KMS-11 (cell line): Measurements from ENCODE around the gene DHTKD1.

Experiments
- H2AFZ ChIP-seq: fragments of 200-600 bp; sonication (generic); 2 replicates; pipeline ENCODE4 v1.6.1; 2016; ENCODE audit warnings: antibody characterized with exemption, mixed run types, low read depth
- H3K27ac ChIP-seq: fragments of 200-600 bp; sonication (generic); 2 replicates; pipeline ENCODE4 v1.6.1; 2016; ENCODE audit warnings: mild to moderate bottlenecking, mixed run types
- H3K27me3 ChIP-seq: fragments of 200-600 bp; sonication (generic); 2 replicates; pipeline ENCODE4 v1.6.1; 2017; ENCODE audit warnings: mild to moderate bottlenecking, low read depth, mixed run types, moderate library complexity; ENCODE audit not compliant: insufficient read depth
- H3K36me3 ChIP-seq: fragments of 200-600 bp; sonication (generic); 2 replicates; pipeline ENCODE4 v1.6.1; 2017; ENCODE audit warnings: mild to moderate bottlenecking, mixed run types; ENCODE audit not compliant: insufficient read depth
- H3K4me1 ChIP-seq: fragments of 200-600 bp; sonication (generic); 2 replicates; pipeline ENCODE4 v1.6.1; 2016; ENCODE audit warnings: mild to moderate bottlenecking, low read depth, mixed run types; ENCODE audit not compliant: poor library complexity, severe bottlenecking
- H3K4me2 ChIP-seq: fragments of 200-600 bp; sonication (generic); 2 replicates; pipeline ENCODE4 v1.7.0; 2016; ENCODE audit warnings: mild to moderate bottlenecking, mixed run types
- H3K4me3 ChIP-seq: fragments of 200-600 bp; sonication (generic); IDR thresholded peaks from 2 replicates; pipeline ENCODE4 v1.6.1; 2017; ENCODE audit warnings: low read depth, low read length, mixed read lengths; ENCODE audit not compliant: insufficient read depth
- H3K79me2 ChIP-seq: fragments of 200-600 bp; sonication (generic); 2 replicates; pipeline ENCODE4 v1.6.1; 2016; ENCODE audit warnings: low read depth, mixed run types; ENCODE audit not compliant: insufficient read depth
- H3K9ac ChIP-seq: fragments of 200-600 bp; sonication (generic); 2 replicates; pipeline ENCODE4 v1.6.1; 2016; ENCODE audit warnings: mild to moderate bottlenecking, mixed run types
- H4K20me1 ChIP-seq: fragments of 200-600 bp; sonication (generic); 2 replicates; pipeline ENCODE4 v1.6.1; 2016; ENCODE audit warnings: mild to moderate bottlenecking, mixed run types; ENCODE audit not compliant: insufficient read depth
- CTCF ChIP-seq: fragments of 200-600 bp; sonication (generic); conservative IDR thresholded peaks from 2 replicates; pipeline ENCODE4 v1.6.1; 2017; ENCODE audit warnings: low read depth, mild to moderate bottlenecking, antibody characterized with exemption, low read length, moderate library complexity, mixed read lengths

The DHTKD1 gene

GRCh38 chr10:12036073-12036655 is 32.6 kb upstream of the DHTKD1 start:
- peaks cover 79% of the 10 kb centered on the region for H3K79me2 ChIP-seq
- no peaks in the 10 kb centered on the region for H3K27me3 ChIP-seq
- H3K9ac ChIP-seq, result no peak overlapping the region
- no peak overlapping the region for H3K27ac ChIP-seq
- H3K4me2 ChIP-seq, result no peak overlapping the region
- TF ChIP-seq CTCF, result no peak
- no peak overlapping the region for H3K4me3 ChIP-seq
- peaks cover 7% of the 10 kb centered on the region; the same call in 1 of the 2 replicates for H3K36me3 ChIP-seq
- 0 out of 2 replicates have a peak, but pooled peaks cover 4% of the 10 kb centered on the region for H4K20me1 ChIP-seq
- no peak overlapping the region for H2AFZ ChIP-seq
- H3K4me1 ChIP-seq, result peaks cover 27% of the 10 kb centered on the region

- no peaks in the 10 kb centered on the region for H3K36me3 ChIP-seq
- 0 out of 2 replicates have a peak, but pooled peaks cover 4% of the 10 kb centered on the region for H4K20me1 ChIP-seq
- H3K79me2 ChIP-seq, result peaks cover 57% of the 10 kb centered on the region
- H3K4me1 ChIP-seq, result peaks cover 54% of the 10 kb centered on the region
- H3K9ac ChIP-seq, result peak overlapping the region; percentile 99
- TF ChIP-seq CTCF, result no peak
- H3K4me3 ChIP-seq, result no peak overlapping the region
- H2AFZ ChIP-seq, result peak overlapping the region; percentile 88; the same call in 1 of the 2 replicates
- H3K27ac ChIP-seq, result peak overlapping the region; percentile 100
- H3K4me2 ChIP-seq, result peak overlapping the region; percentile 89
- H3K27me3 ChIP-seq, result no peaks in the 10 kb centered on the region
Observed at GRCh38 chr10:12041766-12042408, 26.9 kb upstream of the DHTKD1 start.

- H2AFZ ChIP-seq, result peak overlapping the region; percentile 88; the same call in 1 of the 2 replicates
- TF ChIP-seq CTCF, result no peak
- H3K27me3 ChIP-seq, result no peaks in the 10 kb centered on the region
Observed at GRCh38 chr10:12042409-12042796, 26.4 kb upstream of the DHTKD1 start.

GRCh38 chr10:12042797-12043651 is 25.7 kb upstream of the DHTKD1 start, which contains the start of gene UPF2:
UPF2 (minus strand) TSS chr10:12042809; CDS start chr10:12035423, 7,386 bp downstream.
- H3K27me3 ChIP-seq, result no peaks in the 10 kb centered on the region

More at GRCh38 chr10:12042409-12042796, 26.4 kb upstream of the DHTKD1 start:
- Histone ChIP-seq H3K4me1 (peaks cover 53% of the 10 kb centered on the region), H3K4me2 (peak overlapping the region; percentile 89), H3K9ac (peak overlapping the region; percentile 99), H3K4me3 (no peak overlapping the region), H4K20me1 (0 out of 2 replicates have a peak, but pooled peaks cover 4% of the 10 kb centered on the region), H3K79me2 (peaks cover 52% of the 10 kb centered on the region), H3K27ac (peak overlapping the region; percentile 100), H3K36me3 (no peaks in the 10 kb centered on the region)

More at GRCh38 chr10:12042797-12043651, 25.7 kb upstream of the DHTKD1 start, which contains the start of gene UPF2:
- peak within 1 kb of the TSS; percentile 100 for H3K27ac ChIP-seq
- TF ChIP-seq CTCF, result no peak
- H3K36me3 ChIP-seq, result no peaks in the 10 kb centered on the region
- peaks cover 47% of the 10 kb centered on the region for H3K4me1 ChIP-seq
- peak within 1 kb of the TSS; percentile 99 for H3K9ac ChIP-seq
- H3K4me3 ChIP-seq, result no peak within 1 kb of the TSS
- peak within 1 kb of the TSS; percentile 88 for H2AFZ ChIP-seq
- peak within 1 kb of the TSS; percentile 95 for H3K4me2 ChIP-seq
- H4K20me1 ChIP-seq, result 0 out of 2 replicates have a peak, but pooled peaks cover 4% of the 10 kb centered on the region
- peaks cover 45% of the 10 kb centered on the region for H3K79me2 ChIP-seq
